Immature natural killer cell (primary cell): ENCODE results near the gene IL1RAP. TPM values are rescaled to one million over a fixed set of nuclear protein-coding genes. Genes with fewer than 3 reads are reported as not detected.

ENCODE experiments used
- DNase-seq, 3 donors: peaks; one replicate each; pipeline ENCODE4 v3.0.0; 2022; ENCODE audit warnings: mixed read lengths in 1 of 3
- H3K27ac Mint-ChIP-seq, 6 donors: one replicate each; pipeline ENCODE4 v1.8.0; 2020; ENCODE audit warnings: mixed read lengths in 6 of 6, mild to moderate bottlenecking in 5 of 6, inconsistent platforms in 4 of 6, moderate library complexity in 3 of 6
- H3K27me3 Mint-ChIP-seq, 3 donors: one replicate each; pipeline ENCODE4 v1.8.0; 2020 to 2021; ENCODE audit warnings: low read depth in 3 of 3, mild to moderate bottlenecking in 3 of 3, mixed read lengths in 3 of 3, moderate library complexity in 3 of 3, inconsistent platforms in 1 of 3
- H3K36me3 Mint-ChIP-seq, 3 donors: one replicate each; pipeline ENCODE4 v1.8.0; 2020; ENCODE audit warnings: mixed read lengths in 3 of 3, inconsistent platforms in 2 of 3, mild to moderate bottlenecking in 2 of 3
- H3K4me1 Mint-ChIP-seq, 2 donors: one replicate each; pipeline ENCODE4 v1.8.0; 2020; ENCODE audit warnings: inconsistent platforms in 2 of 2, mild to moderate bottlenecking in 2 of 2, mixed read lengths in 2 of 2, moderate library complexity in 1 of 2
- H3K4me3 Mint-ChIP-seq, 5 donors: one replicate each; pipeline ENCODE4 v1.8.0; 2020; ENCODE audit warnings: mild to moderate bottlenecking in 5 of 5, mixed read lengths in 5 of 5, inconsistent platforms in 3 of 5, moderate library complexity in 3 of 5
- H3K9me3 Mint-ChIP-seq, 6 donors: one replicate each; pipeline ENCODE4 v1.8.0; 2020; ENCODE audit warnings: mild to moderate bottlenecking in 6 of 6, mixed read lengths in 6 of 6, inconsistent platforms in 4 of 6, moderate library complexity in 3 of 6
- polyA plus RNA-seq, 3 donors: library from polyadenylated mRNA; unstranded; fragments of 300-500 nt; fragmentation: Illumina TruSeq; gene quantifications; one replicate each; pipeline ENCODE4 v1.2.3, GENCODE V29; 2021

Gene IL1RAP
- polyA plus RNA-seq, 3 donors from 2014 or later, result 2.0 to 5.6 (median 2.4) TPM

DNA sequence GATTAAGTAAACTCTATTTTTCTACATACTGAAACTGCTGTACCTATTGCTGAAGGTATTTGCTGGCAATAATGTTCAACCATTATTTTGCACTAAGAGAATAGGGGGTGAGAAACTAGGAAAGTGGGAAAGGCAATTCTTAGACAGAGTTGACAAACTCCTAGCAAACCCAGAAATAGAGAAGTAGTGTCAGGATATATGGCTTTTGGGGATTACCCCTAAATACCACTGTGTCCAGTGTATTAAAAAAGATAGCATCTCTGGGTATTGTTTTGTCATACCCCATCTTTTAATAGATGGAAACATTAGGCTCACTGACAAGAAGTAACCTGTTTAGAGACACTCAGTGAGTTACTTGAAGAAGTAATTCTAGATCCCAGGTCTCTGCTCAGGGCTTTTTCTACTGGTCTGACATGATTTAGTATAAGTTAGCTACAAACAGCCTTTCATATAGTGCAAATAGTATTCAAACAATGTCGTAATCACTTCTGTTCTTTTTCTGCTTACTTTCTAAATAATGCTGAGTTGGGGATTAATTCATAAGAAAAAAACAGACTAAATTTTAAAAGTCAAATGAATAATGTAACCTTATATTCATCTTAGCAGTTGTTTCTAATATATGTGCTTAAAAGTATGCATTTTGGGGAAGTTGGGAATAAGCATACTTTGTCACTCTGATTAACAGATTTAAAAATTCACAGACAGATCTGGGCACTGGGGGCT, 107.2 kb downstream of the IL1RAP start:
- Mint-ChIP-seq H3K27ac (no peak overlapping the region), H3K36me3 (peaks cover 7 to 43% (median 31%) of the 10 kb centered on the region in 3 donors), H3K9me3 (no peaks in the 10 kb centered on the region), H3K4me3 (no peak overlapping the region), H3K4me1 (peaks cover 1 to 21% of the 10 kb centered on the region in 2 donors), H3K27me3 (no peaks in the 10 kb centered on the region)
- DNase-seq, result no peak

GRCh38 chr3:190621927-190622326, 108.0 kb downstream of the IL1RAP start:
- DNase-seq, result no peak
- H3K27ac Mint-ChIP-seq, result no peak overlapping the region
- H3K4me3 Mint-ChIP-seq, result no peak overlapping the region
- no peaks in the 10 kb centered on the region for H3K27me3 Mint-ChIP-seq
- peaks cover 7 to 35% (median 28%) of the 10 kb centered on the region in 3 donors for H3K36me3 Mint-ChIP-seq
- no peaks in the 10 kb centered on the region for H3K9me3 Mint-ChIP-seq
- H3K4me1 Mint-ChIP-seq, result peaks cover 1 to 15% of the 10 kb centered on the region in 2 donors

GRCh38 chr3:190624282-190624681, 110.4 kb downstream of the IL1RAP start:
- Mint-ChIP-seq H3K4me1 (no peaks in the 10 kb centered on the region), H3K4me3 (no peak overlapping the region), H3K27me3 (no peaks in the 10 kb centered on the region), H3K27ac (no peak overlapping the region), H3K9me3 (no peaks in the 10 kb centered on the region), H3K36me3 (peaks cover 13 to 44% (median 32%) of the 10 kb centered on the region in 3 donors)
- DNase-seq, result no peak

GRCh38 chr3:190626951-190627620, 113.2 kb downstream of the IL1RAP start:
- Mint-ChIP-seq H3K4me3 (no peak overlapping the region), H3K27ac (no peak overlapping the region), H3K36me3 (peaks cover 14 to 41% (median 35%) of the 10 kb centered on the region in 3 donors), H3K4me1 (peaks cover 2 to 12% of the 10 kb centered on the region in 2 donors), H3K27me3 (no peaks in the 10 kb centered on the region), H3K9me3 (no peaks in the 10 kb centered on the region)
- no peak for DNase-seq

DNA sequence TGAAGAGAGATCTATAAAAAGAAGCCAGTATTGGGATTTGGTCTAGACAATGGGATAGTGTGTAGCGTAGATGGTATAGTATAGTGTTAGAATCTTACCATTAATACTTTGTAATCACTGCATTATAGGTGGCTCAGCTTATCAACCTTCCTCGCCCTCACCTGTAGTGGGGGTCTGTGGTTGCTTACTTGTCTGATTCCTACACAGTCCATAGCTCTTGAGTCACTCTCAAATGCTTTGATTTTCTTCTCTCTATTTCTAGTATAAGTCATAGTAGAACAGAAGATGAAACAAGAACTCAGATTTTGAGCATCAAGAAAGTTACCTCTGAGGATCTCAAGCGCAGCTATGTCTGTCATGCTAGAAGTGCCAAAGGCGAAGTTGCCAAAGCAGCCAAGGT, 115.2 kb downstream of the IL1RAP start:
- Mint-ChIP-seq H3K36me3 (peaks cover 7 to 29% (median 24%) of the 10 kb centered on the region in 3 donors), H3K27ac (no peak overlapping the region), H3K4me3 (no peak overlapping the region), H3K9me3 (no peaks in the 10 kb centered on the region), H3K4me1 (peaks cover 2 to 12% of the 10 kb centered on the region in 2 donors), H3K27me3 (no peaks in the 10 kb centered on the region)
- no peak for DNase-seq

GRCh38 chr3:190631295-190631694, 117.4 kb downstream of the IL1RAP start:
- Mint-ChIP-seq H3K27me3 (no peaks in the 10 kb centered on the region), H3K27ac (no peak overlapping the region), H3K4me1 (peaks cover 2 to 12% of the 10 kb centered on the region in 2 donors), H3K36me3 (peaks cover 7 to 19% (median 11%) of the 10 kb centered on the region in 3 donors), H3K9me3 (no peaks in the 10 kb centered on the region), H3K4me3 (no peak overlapping the region)
- DNase-seq, result no peak

DNA sequence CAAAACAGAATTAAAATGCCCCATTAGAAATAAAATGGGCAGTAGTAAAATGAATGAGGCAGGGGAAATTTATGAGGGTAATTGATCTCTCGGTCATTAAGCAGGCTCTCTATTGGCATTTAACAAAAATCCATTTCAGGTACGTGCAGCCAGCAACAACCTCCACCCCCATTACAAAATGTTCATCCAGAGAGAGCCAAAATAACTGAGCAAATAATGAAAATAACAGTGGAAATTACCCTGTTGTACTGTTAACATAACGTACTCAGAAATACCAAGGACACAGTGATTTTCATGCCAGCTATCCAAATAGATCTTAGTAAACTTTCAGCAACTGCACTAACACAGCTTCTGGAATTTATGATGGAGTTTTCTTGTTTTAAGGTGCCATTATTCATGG, 127.7 kb downstream of the IL1RAP start:
- Mint-ChIP-seq H3K27ac (no peak overlapping the region), H3K27me3 (peaks cover 0 to 2% (median 0%) of the 10 kb centered on the region in 3 donors), H3K36me3 (peaks cover 14 to 53% (median 34%) of the 10 kb centered on the region in 3 donors), H3K4me1 (no peaks in the 10 kb centered on the region), H3K9me3 (no peaks in the 10 kb centered on the region), H3K4me3 (no peak overlapping the region)
- no peak for DNase-seq

GRCh38 chr3:190642016-190642415, 128.1 kb downstream of the IL1RAP start:
- H3K27ac Mint-ChIP-seq, result no peak overlapping the region
- H3K4me3 Mint-ChIP-seq, result no peak overlapping the region
- peaks cover 16 to 55% (median 37%) of the 10 kb centered on the region in 3 donors for H3K36me3 Mint-ChIP-seq
- no peaks in the 10 kb centered on the region for H3K9me3 Mint-ChIP-seq
- no peak for DNase-seq
- H3K27me3 Mint-ChIP-seq, result peaks cover 0 to 2% (median 0%) of the 10 kb centered on the region in 3 donors
- H3K4me1 Mint-ChIP-seq, result no peaks in the 10 kb centered on the region

DNA sequence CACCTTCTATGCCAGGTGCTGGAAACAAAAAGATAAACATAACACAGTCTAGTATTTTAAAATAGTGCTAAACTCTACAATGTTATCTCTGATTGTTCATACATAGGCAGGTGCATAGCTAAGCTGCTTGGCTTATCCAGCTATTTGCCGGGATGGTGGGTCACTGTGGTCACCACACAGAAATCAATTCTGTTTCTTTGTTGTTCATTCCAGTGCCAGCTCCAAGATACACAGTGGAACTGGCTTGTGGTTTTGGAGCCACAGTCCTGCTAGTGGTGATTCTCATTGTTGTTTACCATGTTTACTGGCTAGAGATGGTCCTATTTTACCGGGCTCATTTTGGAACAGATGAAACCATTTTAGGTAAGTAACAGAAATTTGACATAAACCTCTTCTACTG, 130.2 kb downstream of the IL1RAP start:
- DNase-seq, result no peak
- Mint-ChIP-seq H3K9me3 (no peaks in the 10 kb centered on the region), H3K27me3 (peaks cover 0 to 2% (median 0%) of the 10 kb centered on the region in 3 donors), H3K36me3 (peaks cover 22 to 60% (median 52%) of the 10 kb centered on the region in 3 donors), H3K4me1 (no peaks in the 10 kb centered on the region), H3K4me3 (no peak overlapping the region), H3K27ac (no peak overlapping the region)

GRCh38 chr3:190644766-190645165, 130.9 kb downstream of the IL1RAP start:
- DNase-seq, result no peak
- H3K4me1 Mint-ChIP-seq, result no peaks in the 10 kb centered on the region
- H3K4me3 Mint-ChIP-seq, result no peak overlapping the region
- H3K9me3 Mint-ChIP-seq, result no peaks in the 10 kb centered on the region
- no peak overlapping the region for H3K27ac Mint-ChIP-seq
- peaks cover 22 to 60% (median 54%) of the 10 kb centered on the region in 3 donors for H3K36me3 Mint-ChIP-seq
- peaks cover 0 to 2% (median 0%) of the 10 kb centered on the region in 3 donors for H3K27me3 Mint-ChIP-seq

- no peaks in the 10 kb centered on the region for H3K4me1 Mint-ChIP-seq
- H3K27ac Mint-ChIP-seq, result peak overlapping the region in 1 of 6 donors; percentile 30
- DNase-seq, result no peak
- H3K36me3 Mint-ChIP-seq, result peaks cover 22 to 55% (median 51%) of the 10 kb centered on the region in 3 donors
- H3K9me3 Mint-ChIP-seq, result no peaks in the 10 kb centered on the region
- H3K4me3 Mint-ChIP-seq, result no peak overlapping the region
- H3K27me3 Mint-ChIP-seq, result peaks cover 0 to 2% (median 0%) of the 10 kb centered on the region in 3 donors
Measured at GRCh38 chr3:190645932-190646460, 132.1 kb downstream of the IL1RAP start.

DNA sequence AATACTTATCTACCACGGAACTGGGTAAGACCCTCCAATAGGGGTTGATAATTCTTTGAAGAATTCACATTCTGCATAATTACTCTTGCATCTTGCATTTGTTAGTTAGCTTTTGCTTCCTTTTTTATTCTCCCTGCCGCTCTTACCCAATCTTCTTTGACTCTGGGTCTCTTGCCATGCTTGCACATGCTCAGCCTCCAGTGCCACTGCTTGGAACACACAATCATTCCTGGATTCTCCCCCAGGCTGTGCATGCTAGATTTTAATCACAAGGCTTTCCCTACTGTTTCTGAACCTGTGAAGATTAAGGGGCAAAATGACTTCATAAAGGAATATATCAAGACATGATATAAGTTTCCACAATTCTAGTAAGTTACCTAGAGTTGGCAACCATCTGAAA, 133.1 kb downstream of the IL1RAP start:
- H3K27ac Mint-ChIP-seq, result no peak overlapping the region
- H3K36me3 Mint-ChIP-seq, result peaks cover 22 to 55% (median 50%) of the 10 kb centered on the region in 3 donors
- no peaks in the 10 kb centered on the region for H3K9me3 Mint-ChIP-seq
- DNase-seq, result no peak
- H3K27me3 Mint-ChIP-seq, result peaks cover 0 to 2% (median 0%) of the 10 kb centered on the region in 3 donors
- no peak overlapping the region for H3K4me3 Mint-ChIP-seq
- no peaks in the 10 kb centered on the region for H3K4me1 Mint-ChIP-seq

GRCh38 chr3:190655933-190656332, 142.0 kb downstream of the IL1RAP start:
- H3K27ac Mint-ChIP-seq, result no peak overlapping the region

GRCh38 chr3:190658106-190658505, 144.2 kb downstream of the IL1RAP start:
- Mint-ChIP-seq H3K9me3 (peaks cover 0 to 2% (median 0%) of the 10 kb centered on the region in 6 donors), H3K27me3 (peaks cover 0 to 3% (median 0%) of the 10 kb centered on the region in 3 donors), H3K27ac (no peak overlapping the region), H3K36me3 (no peaks in the 10 kb centered on the region), H3K4me1 (no peaks in the 10 kb centered on the region), H3K4me3 (no peak overlapping the region)
- DNase-seq, result no peak

More at GRCh38 chr3:190655933-190656332, 142.0 kb downstream of the IL1RAP start:
- no peak for DNase-seq
- Mint-ChIP-seq H3K27me3 (peaks cover 0 to 3% (median 0%) of the 10 kb centered on the region in 3 donors), H3K9me3 (peaks cover 0 to 2% (median 0%) of the 10 kb centered on the region in 6 donors), H3K4me1 (no peaks in the 10 kb centered on the region), H3K4me3 (no peak overlapping the region), H3K36me3 (peaks cover 0 to 7% (median 4%) of the 10 kb centered on the region in 3 donors)
